Left ventricle myocardium inferior (tissue), 1 donor: Measurements from ENCODE around the gene LCE4A. TPM values are rescaled to one million over a fixed set of nuclear protein-coding genes. Genes with fewer than 3 reads are reported as not detected.

ENCODE experiments used
- DNase-seq: peaks from one replicate; pipeline ENCODE4 v3.0.0-alpha.2; 2020
- H3K27ac ChIP-seq: fragments of 200-600 bp; replicated peaks from 2 replicates; pipeline ENCODE4 v1.8.0; 2021
- H3K27me3 ChIP-seq: fragments of 200-600 bp; 2 replicates; pipeline ENCODE4 v1.8.0; 2021; ENCODE audit warnings: low read depth
- H3K36me3 ChIP-seq: fragments of 200-600 bp; 2 replicates; pipeline ENCODE4 v1.8.0; 2021
- H3K4me1 ChIP-seq: fragments of 200-600 bp; 2 replicates; pipeline ENCODE4 v1.8.0; 2021
- H3K4me3 ChIP-seq: fragments of 200-600 bp; 2 replicates; pipeline ENCODE4 v1.8.0; 2021; ENCODE audit warnings: mild to moderate bottlenecking, moderate library complexity
- H3K9me3 ChIP-seq: fragments of 200-600 bp; replicated peaks from 2 replicates; pipeline ENCODE4 v1.8.0; 2021
- intact Hi-C: fragments of 100-400 bp; cut with micrococcal nuclease; formaldehyde crosslinking; loops from one replicate; pipeline ENCODE4 v1.11.0; 2022
- total RNA-seq: library from RNA; stranded (reverse); fragmentation: NEBNext Ultra II Directional; extraction: Animal tissue kit (Norgen Biotek cat#: 25700); gene quantifications from one replicate; pipeline ENCODE4 v1.2.1, GENCODE V29; 2021
- TF ChIP-seq, protein P1 (sequence below): fragments of 200-600 bp; IDR thresholded peaks from 2 replicates; pipeline ENCODE4 v1.8.0; 2021; ENCODE audit warnings: antibody characterized with exemption, mild to moderate bottlenecking, borderline replicate concordance
- donor health status: DM: no; HTN: yes; CAD: no; lungs with severe emphysema.

Gene LCE4A
- total RNA-seq, 1 donor from 2014 or later, result not detected

DNA sequence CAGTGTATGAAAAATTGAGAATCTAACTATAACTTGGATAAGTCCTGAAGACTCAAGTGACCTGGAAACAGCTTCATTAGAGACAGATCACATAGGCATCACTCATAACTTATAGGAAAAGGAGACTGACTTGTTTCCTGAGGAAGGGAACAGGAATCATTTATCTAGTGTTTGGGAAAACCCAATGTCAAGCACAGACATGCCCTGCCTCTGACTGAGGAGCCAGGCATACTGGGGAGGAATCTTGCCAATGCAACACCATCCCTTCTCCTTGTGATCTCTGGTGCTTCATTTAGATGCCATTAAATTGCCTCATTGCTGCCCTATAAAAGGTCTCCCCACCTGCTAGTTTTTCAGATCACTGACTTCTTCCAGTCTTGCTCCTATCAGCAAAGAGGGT is 10.3 kb downstream of the LCE4A start:
- TF ChIP-seq, protein P1, sequence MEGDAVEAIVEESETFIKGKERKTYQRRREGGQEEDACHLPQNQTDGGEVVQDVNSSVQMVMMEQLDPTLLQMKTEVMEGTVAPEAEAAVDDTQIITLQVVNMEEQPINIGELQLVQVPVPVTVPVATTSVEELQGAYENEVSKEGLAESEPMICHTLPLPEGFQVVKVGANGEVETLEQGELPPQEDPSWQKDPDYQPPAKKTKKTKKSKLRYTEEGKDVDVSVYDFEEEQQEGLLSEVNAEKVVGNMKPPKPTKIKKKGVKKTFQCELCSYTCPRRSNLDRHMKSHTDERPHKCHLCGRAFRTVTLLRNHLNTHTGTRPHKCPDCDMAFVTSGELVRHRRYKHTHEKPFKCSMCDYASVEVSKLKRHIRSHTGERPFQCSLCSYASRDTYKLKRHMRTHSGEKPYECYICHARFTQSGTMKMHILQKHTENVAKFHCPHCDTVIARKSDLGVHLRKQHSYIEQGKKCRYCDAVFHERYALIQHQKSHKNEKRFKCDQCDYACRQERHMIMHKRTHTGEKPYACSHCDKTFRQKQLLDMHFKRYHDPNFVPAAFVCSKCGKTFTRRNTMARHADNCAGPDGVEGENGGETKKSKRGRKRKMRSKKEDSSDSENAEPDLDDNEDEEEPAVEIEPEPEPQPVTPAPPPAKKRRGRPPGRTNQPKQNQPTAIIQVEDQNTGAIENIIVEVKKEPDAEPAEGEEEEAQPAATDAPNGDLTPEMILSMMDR, result no peak
- Histone ChIP-seq H3K9me3 (peaks cover 10% of the 10 kb centered on the region), H3K27me3 (no peaks in the 10 kb centered on the region), H3K4me1 (no peaks in the 10 kb centered on the region), H3K4me3 (no peak overlapping the region), H3K36me3 (no peaks in the 10 kb centered on the region), H3K27ac (no peak overlapping the region)
- no peak for DNase-seq
- intact Hi-C loops, result no loop called here

DNA sequence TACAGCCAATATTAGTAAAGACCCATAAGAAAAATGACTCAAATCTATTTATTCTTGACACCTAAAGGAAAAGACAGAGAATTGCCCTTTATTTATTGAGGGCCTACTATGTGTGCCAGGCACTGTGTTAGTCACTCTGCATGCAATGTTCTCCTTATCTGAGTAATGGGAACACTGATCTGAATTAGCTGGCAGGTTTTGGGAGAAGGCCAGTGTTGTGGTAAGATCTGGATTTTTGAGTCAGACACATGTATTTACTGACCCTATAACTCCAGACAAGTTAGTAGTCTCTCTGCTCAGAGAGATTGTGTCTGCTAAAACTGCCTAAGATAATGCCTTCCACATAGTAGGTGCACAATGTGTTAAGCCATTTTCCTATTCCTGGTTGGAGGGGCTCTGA is 17.3 kb downstream of the LCE4A start:
- Histone ChIP-seq H3K36me3 (no peaks in the 10 kb centered on the region), H3K4me3 (no peak overlapping the region), H3K27ac (no peak overlapping the region), H3K4me1 (no peaks in the 10 kb centered on the region), H3K27me3 (peaks cover 5% of the 10 kb centered on the region), H3K9me3 (no peaks in the 10 kb centered on the region)
- intact Hi-C loops, result no loop called here
- TF ChIP-seq, protein P1, result no peak
- DNase-seq, result no peak

DNA sequence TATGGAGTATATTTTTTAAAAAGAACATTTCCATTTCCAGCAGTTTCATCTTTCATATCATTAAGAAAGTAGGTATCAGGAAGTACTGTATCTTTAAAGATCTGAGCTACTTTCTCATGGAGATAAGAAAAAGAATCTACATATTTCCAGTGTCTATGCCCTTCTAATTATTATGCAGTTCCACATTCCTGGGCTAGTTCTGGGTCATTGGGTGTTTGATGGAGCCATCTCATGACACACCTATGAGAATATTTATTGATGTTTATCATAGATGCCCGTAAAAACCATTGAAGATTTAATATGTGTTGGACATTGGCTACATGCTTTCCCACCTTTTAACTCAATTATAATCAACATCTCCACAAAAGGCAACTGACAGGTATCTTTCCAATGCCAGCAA is 21.0 kb downstream of the LCE4A start:
- DNase-seq, result no peak
- no peak overlapping the region for H3K4me3 ChIP-seq
- no peaks in the 10 kb centered on the region for H3K9me3 ChIP-seq
- H3K27ac ChIP-seq, result no peak overlapping the region
- TF ChIP-seq, protein P1, result no peak
- H3K27me3 ChIP-seq, result peaks cover 5% of the 10 kb centered on the region
- H3K4me1 ChIP-seq, result no peaks in the 10 kb centered on the region
- intact Hi-C loops, result no loop called here
- no peaks in the 10 kb centered on the region for H3K36me3 ChIP-seq

DNA sequence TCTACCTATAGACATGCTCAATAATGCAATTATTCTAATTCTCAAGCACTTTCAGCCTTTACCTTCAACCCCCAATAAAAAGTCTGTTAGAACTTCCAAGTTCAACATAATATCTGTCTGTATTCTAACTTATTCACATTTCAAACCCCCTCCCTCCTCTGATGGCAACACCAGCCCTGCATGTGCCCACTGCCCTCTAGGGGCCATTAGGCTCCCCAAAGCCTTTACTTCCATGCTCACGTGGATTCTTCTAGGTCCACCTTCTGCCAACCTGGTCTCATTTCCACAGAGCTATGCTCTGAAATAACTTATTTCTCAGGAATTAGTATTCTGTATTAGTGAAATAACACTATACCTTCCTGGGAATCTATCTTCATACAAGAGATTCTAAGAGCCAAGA is 27.7 kb downstream of the LCE4A start:
- TF ChIP-seq, protein P1, result no peak
- Histone ChIP-seq H3K27ac (no peak overlapping the region), H3K4me3 (no peak overlapping the region), H3K27me3 (peaks cover 6% of the 10 kb centered on the region), H3K36me3 (no peaks in the 10 kb centered on the region), H3K9me3 (no peaks in the 10 kb centered on the region), H3K4me1 (no peaks in the 10 kb centered on the region)
- no peak for DNase-seq
- intact Hi-C loops, result no loop called here

DNA sequence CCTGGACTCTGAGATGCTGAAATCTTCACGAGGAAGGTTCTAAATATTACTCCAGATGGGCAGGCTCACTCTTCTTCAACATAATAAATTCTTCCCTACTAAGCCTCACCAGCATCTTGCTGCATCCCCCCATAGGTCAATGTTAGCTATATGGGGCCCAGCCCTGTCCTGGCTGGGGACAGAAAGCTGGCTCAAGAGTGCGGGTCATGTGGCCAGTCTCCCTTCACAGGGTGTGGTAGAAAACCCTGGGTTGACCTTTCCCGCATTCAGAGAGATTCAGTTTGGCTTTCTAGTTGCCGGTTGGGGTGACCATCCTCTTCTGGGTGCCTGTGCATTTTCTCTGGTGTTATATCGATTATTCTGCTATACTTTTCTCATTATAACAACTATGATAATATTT is 30.0 kb downstream of the LCE4A start:
- H3K27ac ChIP-seq, result no peak overlapping the region
- peaks cover 6% of the 10 kb centered on the region for H3K27me3 ChIP-seq
- no peaks in the 10 kb centered on the region for H3K36me3 ChIP-seq
- no peak overlapping the region for H3K4me3 ChIP-seq
- intact Hi-C loops, result no loop called here
- H3K9me3 ChIP-seq, result no peaks in the 10 kb centered on the region
- TF ChIP-seq, protein P1, result no peak
- DNase-seq, result no peak
- H3K4me1 ChIP-seq, result no peaks in the 10 kb centered on the region

DNA sequence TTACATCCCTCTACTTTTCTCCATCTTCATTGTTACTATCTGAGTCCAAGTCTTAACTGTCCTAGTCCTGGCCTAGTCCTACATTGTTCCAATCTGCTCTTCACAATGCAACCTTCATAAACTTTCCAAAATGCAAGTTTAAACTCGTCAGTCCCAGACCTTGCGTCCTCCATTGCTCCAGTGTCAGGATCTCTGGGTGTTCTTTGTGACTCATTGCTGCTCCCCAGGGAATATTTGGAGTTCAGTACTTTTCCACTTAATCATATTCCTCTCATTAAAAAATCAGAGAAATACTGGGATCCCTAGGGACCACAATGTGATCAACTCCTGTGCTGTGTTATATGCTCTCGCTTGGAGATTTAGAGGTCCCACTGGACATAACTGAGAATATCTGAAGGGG is 31.9 kb downstream of the LCE4A start:
- TF ChIP-seq, protein P1, result no peak
- Histone ChIP-seq H3K36me3 (no peaks in the 10 kb centered on the region), H3K27me3 (peaks cover 6% of the 10 kb centered on the region), H3K9me3 (no peaks in the 10 kb centered on the region), H3K4me3 (no peak overlapping the region), H3K27ac (no peak overlapping the region), H3K4me1 (no peaks in the 10 kb centered on the region)
- DNase-seq, result no peak
- intact Hi-C loops, result no loop called here
